ENCODE results near the gene PDE4D. TPM values are rescaled to one million over a fixed set of nuclear protein-coding genes. Genes with fewer than 3 reads are reported as not detected.

The PDE4D gene
- total RNA-seq, 1 experiment from 2014 or later: 2.1 TPM

DNA sequence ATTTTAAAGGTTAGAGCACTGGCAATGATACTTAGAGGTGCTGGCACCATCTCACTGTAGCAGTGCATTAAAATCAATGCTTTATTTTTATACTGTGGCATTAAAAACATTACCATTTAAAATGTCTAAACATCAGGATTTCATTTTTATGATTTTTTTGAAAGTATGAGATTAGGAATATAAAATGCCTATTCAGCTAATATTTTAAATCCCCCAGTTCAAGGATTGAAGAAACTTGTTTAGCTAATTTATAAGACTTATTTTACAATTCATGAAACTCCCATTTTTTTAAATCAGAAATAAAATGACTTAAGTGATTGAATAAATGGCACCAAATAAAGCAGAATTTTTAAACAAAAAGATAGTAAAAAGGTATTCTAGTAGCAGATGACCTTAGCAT, 685.1 kb downstream of the PDE4D start:
- Histone ChIP-seq H3K4me1 (ENCODE audit: insufficient read depth, low read length) (no peaks in the 10 kb centered on the region), H2BK5ac (ENCODE audit: insufficient read length, low read length) (no peak overlapping the region), H2BK12ac (ENCODE audit: insufficient read length, low read depth, low read length) (no peak overlapping the region), H3K79me2 (ENCODE audit: insufficient read depth, low read length) (no peaks in the 10 kb centered on the region), H2BK20ac (ENCODE audit: low read depth, low read length, poor library complexity, severe bottlenecking) (no peak overlapping the region), H4K5ac (ENCODE audit: insufficient read length, low read depth, low read length) (no peak overlapping the region), H3K18ac (ENCODE audit: insufficient read length, low read depth, low read length) (no peak overlapping the region), H4K8ac (replicated peaks; ENCODE audit: insufficient read length, low read depth, low read length) (no peak overlapping the region), H3K27me3 (ENCODE audit: insufficient read depth, low read length) (no peaks in the 10 kb centered on the region), H3K9ac (ENCODE audit: extremely low read depth, insufficient read length, low read length) (no peak overlapping the region), H2BK15ac (ENCODE audit: low read depth, low read length) (no peak overlapping the region), H3K56ac (ENCODE audit: insufficient read length, low read depth, low read length) (no peak overlapping the region), H4K20me1 (ENCODE audit: control insufficient read depth, insufficient read depth, insufficient read length) (no peaks in the 10 kb centered on the region), H3K79me1 (ENCODE audit: insufficient read depth, low read depth, low read length, poor library complexity, severe bottlenecking) (no peaks in the 10 kb centered on the region), H3K27ac (ENCODE audit: insufficient read length, low read depth, low read length) (no peak overlapping the region), H3K9me3 (ENCODE audit: control insufficient read depth, low read depth, low read length) (no peaks in the 10 kb centered on the region), H3K4me2 (ENCODE audit: insufficient read depth, insufficient read length, low read length) (no peak overlapping the region), H3T11ph (ENCODE audit: low read length) (no peak overlapping the region), H2BK120ac (ENCODE audit: low read depth, low read length, poor library complexity, severe bottlenecking) (no peak overlapping the region), H3K14ac (ENCODE audit: insufficient read depth, low read length) (no peak overlapping the region), H3K23ac (ENCODE audit: insufficient read length, low read depth, low read length) (no peak overlapping the region), H3K23me2 (ENCODE audit: insufficient read length, low read depth, low read length, poor library complexity, severe bottlenecking) (no peaks in the 10 kb centered on the region), H2AFZ (ENCODE audit: low read length) (no peak overlapping the region), H3K4ac (ENCODE audit: low read depth, low read length) (no peak overlapping the region), H2AK5ac (ENCODE audit: insufficient read length, low read length) (no peak overlapping the region), H4K91ac (ENCODE audit: insufficient read length, low read depth, low read length) (no peak overlapping the region)
- Mint-ChIP-seq H3K9me3 (no peaks in the 10 kb centered on the region), H3K27me3 (ENCODE audit: low read depth) (no peaks in the 10 kb centered on the region; the same call in 1 of the 2 replicates), H3K27ac (no peak overlapping the region), H3K4me1 (no peaks in the 10 kb centered on the region), H3K36me3 (ENCODE audit: insufficient read depth in 1 of 3, low read depth in 3 of 3) (no peaks in the 10 kb centered on the region), H3K4me3 (no peak overlapping the region)
- TF ChIP-seq, protein P1, sequence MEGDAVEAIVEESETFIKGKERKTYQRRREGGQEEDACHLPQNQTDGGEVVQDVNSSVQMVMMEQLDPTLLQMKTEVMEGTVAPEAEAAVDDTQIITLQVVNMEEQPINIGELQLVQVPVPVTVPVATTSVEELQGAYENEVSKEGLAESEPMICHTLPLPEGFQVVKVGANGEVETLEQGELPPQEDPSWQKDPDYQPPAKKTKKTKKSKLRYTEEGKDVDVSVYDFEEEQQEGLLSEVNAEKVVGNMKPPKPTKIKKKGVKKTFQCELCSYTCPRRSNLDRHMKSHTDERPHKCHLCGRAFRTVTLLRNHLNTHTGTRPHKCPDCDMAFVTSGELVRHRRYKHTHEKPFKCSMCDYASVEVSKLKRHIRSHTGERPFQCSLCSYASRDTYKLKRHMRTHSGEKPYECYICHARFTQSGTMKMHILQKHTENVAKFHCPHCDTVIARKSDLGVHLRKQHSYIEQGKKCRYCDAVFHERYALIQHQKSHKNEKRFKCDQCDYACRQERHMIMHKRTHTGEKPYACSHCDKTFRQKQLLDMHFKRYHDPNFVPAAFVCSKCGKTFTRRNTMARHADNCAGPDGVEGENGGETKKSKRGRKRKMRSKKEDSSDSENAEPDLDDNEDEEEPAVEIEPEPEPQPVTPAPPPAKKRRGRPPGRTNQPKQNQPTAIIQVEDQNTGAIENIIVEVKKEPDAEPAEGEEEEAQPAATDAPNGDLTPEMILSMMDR (conservative IDR thresholded peaks at IDR 0.05): no peak
- no peak for DNase-seq
